Activated CD4-positive, alpha-beta T cell treated with anti-CD3 and anti-CD28 coated beads, Interleukin-2, amount 50 U/mL, for 48 hours (primary cell): Measurements from ENCODE around the gene RAC2.
"Not testable (repeated sequence)": the region's sequence is repeated elsewhere in the genome, so short reads cannot be mapped to it uniquely, and the experiment has no call there.

Experiments
- DNase-seq, 2 experiments: peaks; one replicate each; pipeline ENCODE4 v3.0.0-alpha.2; 2020

The RAC2 gene

DNA sequence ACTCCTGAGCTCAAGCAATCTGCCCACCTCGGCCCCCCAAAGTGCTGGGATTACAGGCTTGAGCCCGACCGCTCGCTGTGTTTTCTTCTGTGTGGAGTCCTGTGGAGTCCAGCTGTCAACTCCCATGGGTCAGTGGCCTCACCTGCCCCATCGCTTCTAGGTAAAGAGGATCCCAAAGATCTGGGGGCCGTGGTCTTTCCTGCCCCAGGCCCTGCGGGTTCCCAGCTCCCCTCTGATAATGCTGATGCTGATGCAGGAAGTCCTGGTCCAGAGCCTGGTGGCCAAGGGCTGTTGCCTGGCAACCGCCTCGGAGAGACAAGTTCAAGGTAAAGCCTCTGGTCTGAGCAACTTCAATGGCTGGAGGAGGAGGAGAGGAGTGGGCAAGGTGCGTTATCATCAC lies 41.4 kb downstream of the RAC2 start:
- no peak for DNase-seq

DNA sequence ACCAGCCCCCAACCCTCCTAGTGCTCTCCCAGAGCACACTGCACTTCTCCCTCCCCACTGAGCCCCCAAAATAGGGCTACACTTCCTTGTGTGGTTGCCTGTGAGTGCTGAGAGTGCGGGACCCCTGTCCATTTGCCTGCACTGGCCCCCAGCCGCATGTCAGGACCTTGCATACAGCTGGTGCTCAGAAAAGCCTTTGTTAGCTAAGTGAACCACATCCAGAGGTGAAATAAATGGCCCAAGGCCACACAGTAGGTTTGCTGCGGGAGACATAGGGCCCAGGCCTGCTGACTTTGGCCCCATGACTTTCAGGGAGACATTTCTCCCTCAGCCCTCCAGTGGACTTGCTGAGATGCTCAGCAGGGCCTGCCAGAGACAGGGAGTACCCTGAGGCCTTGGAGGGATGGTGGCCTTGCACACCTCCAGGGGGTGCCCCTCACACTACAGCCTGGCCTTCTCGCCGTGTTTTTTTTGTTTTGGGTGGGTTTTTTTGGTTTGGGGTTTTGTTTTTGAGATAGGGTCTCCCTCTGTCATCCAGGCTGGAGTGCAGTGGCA lies 42.0 kb downstream of the RAC2 start:
- no peak for DNase-seq

DNA sequence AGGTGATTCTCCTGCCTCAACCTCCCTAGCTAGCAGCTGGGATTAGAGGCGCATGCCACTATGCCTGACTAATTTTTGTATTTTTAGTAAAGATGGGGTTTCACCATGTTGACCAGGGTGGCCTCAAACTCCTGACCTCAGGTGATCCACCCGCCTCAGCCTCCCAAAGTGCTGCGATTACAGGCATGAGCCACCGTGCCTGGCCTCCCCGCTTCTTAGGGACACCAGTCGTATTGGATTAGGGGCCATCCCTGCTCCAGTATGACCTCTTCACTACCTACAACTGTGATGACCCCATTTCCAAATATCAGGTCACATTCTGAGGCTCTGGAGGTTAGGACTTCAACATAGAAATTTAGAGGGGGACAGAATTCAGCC lies 42.6 kb downstream of the RAC2 start:
- not testable (repeated sequence) for DNase-seq

DNA sequence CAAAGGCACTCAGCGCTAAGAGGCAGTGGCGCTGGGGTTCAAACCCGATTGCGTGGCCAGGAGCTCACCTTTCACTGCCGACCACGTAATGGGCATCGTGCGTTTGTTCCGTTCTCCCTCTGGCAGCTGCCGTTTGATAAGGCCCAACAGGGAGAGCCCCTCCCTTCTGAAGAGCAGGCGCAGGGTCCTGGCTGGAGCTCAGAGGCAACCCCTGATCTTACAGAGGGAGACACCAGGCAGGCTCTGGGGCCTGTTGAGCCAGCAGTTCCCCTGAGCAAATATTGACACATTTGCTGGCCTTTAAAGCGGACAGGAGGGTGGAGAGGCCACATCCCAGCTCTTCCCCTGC lies 44.3 kb downstream of the RAC2 start:
- DNase-seq, result no peak

DNA sequence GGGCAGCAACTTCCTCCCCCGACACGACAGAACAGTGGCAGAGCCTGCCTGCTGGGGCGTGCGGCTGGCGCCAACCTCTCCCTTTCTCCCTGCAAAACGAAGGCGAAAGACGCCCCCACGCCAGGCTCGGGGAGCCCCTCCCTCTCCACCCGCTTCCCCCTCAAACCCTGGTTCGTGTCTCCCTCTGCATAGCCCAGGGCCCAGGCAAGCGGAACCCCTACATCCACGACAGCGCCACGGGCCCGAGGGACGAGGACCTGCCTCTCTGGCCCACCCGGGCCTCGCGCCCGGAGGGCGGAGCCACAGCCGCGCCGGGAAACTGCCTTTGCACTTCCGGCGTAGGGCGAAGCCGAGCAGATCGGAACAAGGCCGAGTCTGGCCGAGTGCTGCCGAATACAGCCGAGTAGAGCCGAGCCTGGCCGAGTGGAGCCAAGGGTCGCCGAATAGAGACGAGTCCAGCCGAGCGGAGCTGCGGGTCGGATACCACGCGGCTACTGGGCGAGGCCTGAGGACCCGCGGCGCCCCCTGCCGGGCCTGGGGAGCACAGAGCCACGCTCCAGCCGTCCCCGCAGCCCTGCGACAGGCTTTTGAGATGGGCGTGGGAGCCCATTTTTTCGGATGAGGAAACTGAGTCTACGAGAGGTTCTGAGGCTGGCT lies 44.8 kb downstream of the RAC2 start:
- peak; percentile 100 for DNase-seq

DNA sequence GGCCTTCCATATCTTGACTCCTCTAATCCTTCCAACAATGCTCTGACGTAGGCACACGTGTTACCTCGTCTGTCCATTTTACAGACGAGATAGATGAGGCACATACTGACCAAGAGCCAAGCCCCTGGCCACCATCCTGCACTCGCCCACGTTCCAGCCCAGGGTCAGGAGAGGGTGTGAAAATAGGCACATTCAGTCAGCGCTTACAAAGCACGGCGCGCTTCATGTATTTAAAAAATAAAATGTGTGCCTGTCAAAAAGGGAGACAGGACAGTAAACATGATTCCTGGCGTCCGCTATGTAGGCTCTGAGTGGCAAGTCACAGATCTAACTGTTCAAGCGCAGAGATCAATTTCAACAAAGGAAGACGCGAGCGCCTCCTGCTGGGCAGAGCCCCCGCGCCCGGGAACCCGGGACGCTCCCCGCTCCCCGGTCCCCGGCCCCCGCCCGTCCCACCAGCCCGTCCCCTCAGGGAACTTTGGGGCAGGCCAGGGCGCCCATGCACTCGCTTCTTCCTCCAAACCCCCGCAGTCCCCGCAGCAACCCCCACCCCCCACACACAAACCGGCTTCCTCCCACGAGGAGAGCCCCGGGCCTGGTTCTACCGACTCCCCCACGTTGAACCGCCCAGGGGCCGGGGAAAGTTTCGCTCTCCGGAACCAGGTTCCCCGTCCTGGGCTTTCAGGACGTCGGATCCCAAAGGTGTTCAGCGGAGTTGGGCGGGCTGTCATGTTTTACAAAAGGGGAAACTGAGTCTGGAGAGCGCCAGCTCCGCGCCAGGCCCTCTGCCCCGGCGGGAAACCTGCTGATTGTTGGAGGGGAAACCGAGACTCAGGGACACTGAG lies 45.6 kb downstream of the RAC2 start:
- peak; percentile 97 for DNase-seq

DNA sequence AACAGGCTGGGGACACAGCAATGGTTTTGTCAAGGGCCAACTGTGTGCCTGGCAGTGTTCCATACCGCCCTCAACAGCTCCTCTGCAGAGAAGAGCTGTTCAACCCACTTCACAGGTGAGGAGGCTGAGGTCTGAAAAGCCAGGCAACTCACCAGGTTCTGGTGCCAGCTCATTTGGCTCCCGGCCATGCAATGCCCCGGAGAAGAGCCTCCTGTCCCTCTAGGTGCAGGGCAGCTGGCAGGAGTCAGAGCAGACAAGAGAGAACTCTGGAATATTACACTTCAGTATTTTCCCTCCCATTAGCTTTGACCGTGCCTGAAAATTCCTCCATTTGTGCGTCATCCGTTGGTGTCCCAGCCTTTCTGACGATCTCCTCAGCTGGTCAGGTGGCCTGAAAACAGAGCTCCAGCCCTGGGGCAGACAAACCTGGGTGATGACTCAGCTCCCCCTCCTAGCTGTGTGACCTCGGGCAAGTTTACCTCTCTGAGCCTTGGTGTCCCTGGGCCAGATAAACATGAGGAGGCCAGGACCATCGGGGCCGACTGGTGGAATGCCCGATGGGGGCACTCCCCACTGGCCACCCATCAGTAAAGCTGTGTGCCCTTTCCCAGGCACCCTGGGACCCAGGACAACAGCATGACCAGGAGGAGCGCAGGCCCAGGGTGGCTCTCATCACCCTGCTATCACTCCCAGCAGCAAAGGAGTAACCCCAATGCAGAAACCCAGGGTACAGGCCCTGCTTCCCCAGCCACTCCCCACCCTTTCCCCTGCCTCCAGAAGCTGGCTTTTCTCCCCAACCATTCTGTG lies 46.4 kb downstream of the RAC2 start:
- no peak for DNase-seq

DNA sequence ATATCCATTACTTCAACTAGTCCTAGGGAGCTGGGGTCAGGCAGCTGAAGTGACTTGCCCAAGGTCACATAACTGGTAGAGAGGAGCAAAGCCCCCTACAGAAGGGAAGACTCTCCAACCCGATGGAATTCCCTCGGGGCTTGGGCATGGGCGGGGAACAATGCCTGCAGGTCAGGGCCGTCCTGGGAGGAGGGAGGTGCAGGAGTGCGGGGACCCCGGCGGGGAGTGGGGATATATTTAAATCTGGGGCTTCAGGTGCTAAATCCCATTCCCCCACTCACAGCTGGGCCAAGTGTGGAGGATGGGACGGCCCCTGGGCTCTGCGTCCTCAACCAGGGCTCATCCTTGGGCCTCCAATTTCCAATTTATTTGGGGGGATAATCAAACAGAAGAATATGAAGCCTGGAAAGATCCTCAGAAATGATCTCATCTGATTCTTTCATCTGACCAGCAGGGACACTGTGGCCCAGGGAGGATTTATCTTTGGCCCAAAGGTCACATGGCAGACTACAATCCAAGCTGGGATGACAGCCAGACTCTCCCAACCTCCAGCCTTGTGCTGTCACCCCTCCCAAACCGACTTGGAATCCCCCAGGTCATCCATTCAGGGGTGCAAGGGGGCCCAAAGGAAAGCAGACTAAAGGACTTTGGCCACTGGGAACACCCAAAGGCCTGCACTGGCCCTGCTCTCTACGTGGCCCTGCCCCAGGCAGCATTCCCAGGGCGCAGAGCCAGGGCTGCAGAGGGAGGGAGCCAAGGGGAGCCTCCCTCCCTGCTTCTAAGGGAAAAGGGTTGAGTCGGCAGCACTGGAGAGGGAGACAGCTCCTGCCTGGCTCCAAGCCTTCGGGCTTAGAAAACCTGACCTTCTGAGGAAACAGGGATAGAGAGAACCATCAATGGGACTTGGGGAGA lies 47.3 kb downstream of the RAC2 start:
- no peak for DNase-seq

DNA sequence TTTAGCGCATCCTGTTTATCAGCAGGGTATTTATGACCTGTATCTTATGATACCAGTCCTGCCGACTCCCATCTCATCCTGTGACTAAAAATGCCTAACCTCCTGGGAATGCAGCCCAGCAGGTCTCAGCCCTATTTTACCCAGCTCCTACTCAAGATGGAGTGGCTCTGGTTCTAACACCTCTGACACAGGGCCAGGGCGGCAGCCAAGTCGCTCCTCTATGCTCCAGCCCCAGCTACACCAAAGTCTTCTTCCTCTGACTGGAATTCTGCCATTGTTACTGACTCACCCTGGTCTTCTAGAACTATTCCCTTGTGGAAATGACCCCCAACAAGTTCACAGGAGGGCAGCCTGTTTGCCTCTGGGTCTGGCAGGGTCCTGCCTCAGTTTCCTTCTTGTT lies 48.1 kb downstream of the RAC2 start:
- DNase-seq, result no peak

DNA sequence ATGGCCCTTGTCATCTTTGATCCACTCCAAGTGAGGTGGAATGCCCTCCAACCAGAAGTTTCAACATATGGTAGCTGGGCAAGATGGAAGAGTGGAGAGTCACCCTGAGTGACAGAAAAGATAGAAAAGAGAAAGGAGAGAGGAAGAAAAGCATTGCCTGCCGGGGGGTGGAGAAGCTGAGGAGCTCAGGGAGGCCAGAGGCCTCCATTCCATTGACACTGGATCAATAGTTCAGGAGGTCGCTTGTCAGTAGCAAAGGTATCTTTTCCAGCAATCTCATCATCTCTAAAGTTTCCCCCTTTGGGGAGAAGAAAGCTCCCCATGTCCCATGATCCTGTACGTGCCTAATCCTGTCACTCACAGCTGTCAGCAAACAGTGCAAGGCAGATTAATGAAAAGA lies 49.3 kb downstream of the RAC2 start:
- DNase-seq, result no peak

DNA sequence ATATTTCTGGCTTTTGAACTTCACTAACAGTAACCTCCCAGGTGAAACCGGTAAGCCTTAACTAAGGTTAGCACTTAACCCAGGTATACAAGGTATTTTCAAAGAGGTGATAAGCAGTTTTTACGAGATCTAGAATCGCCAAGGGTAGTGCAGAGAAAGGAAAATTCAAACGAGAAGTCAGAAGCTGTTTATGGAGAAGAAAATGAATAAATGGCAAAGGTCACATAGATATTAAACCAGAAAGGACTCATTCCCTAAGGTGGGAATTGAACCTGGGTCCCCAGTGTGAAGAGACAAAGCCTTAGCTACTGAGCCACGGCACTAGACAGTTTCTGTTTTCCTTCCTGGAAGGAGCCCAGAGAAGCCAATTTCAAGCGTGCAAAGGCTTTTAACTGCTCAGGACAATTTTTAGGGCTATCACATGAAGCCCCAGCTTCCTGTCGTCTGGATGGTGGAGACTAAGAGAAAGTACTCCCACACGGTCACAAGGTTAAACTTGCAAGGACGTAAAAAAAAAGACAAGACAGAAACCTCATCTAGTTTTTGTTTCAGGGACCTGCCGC lies 50.4 kb downstream of the RAC2 start:
- DNase-seq, result peak; percentile 58 to 64

DNA sequence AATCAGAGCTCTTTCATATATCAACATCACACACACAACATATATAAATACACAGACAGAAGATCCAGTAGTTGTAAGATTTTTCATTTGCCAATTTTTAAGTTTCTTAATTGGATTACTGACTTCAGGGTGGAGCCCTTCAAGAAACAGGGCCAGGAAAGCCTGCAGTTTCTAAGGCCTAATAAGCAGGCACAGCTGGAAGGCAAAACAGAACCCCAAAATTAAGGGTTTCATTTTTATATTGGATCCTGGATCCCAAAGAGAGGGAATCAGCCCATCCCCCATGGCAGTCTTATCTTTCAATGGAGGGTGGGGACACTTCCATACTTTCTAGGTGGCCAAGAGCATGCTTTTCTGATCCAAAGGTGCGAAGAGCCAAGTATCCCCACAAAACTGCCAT lies 51.3 kb downstream of the RAC2 start:
- DNase-seq, result no peak

DNA sequence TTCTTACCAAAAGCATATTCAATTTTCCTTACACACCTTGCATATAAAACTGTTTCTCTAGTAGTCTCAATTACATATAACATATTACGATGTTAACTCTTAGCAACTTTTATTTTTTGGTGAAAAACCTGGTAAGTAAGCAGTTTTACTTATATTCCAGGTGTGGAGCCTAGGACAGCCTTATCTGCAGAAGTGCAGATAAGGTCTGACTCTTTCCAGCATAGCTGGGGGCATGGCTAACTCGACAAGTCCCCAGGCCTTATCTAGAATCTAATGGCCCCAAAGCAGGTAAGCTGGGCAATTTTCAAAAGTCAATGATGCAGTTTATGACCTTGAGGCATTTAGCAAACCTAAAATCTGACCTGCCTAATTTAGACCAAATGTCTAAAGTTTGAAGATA lies 51.9 kb downstream of the RAC2 start:
- no peak for DNase-seq

DNA sequence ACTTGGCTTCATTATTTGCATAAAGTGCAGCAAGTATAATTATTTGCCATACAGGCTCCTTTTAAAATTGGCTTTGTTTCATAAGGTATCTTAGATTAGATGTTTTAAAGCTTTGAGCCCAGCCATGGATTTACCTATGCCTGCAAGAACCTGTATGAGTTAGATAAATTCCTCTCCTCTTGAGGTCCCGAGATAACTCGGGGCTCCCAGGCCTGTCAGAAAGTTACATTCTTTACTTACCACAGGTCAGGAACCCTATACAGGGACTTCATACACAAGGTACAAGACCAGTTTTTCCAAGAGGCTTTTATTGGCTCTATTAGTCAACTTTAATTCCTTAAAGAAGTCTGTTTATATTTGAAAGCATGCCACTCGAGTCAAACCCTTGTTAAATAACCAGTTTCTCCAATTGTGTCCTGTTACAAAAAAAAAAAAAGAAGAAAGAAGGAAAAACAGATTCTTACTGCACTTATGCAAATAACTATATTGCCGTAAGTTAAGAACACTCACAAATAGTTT lies 53.7 kb downstream of the RAC2 start:
- DNase-seq, result no peak

DNA sequence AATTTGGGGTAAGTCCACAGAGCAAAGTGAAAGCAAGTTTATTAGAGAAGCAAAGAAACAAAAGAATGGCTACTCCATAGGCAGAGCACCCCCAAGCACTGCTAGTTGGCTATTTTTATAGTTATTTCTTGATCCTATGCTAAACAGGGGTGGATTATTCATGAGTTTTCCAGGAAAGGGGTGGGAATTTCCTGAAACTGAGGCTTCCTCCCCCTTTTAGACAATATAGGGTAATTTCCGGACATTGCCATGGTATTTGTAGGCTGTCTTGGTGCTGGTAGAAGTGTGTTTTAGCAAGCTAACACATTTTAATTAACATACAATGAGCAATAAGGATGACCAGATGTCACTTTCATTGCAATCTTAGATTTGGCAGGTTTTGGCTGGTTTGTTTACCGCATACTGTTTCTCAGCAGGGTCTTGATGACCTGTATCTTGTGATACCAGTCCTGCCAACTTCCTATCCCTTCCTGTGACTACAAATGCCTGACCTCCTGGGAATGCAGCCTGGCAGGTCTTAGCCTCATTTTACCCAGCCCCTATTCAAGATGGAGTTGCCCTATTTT lies 55.1 kb downstream of the RAC2 start:
- DNase-seq, result no peak

DNA sequence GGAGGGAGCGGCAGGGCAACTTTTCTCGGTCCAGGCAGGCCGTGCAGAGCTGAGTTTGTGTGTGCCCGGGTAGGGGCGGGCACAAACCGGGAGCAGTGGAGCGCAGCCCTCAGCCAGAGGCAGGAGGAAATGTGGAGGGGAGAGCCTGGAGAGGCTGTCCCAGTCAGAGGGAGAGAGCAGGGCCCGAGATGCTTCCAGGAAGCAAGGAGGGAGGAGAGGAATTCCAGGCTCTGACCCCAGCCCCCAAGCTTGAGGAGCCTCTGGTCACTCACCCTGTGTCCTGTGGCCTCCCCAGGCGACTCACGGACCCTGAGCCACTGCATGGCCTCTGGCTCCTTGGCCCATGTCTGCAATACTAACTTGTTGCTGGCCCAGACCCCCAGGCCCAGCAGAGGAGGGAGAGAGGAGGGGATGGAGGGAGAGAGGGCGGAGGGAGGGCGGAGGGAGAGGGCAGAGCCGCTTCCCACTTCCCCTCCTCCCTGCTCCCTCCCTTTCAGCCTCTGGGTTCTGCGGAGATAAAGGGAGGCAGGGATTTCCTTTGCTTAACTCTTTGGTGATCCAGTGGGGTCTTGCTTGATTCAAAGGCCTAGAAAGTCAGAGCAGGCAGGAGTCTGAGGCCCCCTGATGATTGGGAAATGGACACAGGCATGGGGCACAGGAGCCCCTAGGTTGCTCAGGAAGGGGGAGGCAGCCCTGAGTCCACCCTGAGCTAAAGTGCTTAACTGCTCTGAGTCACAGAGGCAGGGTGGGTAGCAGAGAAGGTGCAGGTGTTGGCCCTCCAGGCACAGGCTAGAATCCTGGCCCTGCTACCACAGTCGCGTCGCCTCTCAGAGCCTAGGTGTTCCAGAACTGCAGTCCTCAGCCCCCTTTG lies 55.9 kb downstream of the RAC2 start, which contains the start of gene C1QTNF6:
Gene C1QTNF6 (minus strand): TSS at position 357 of the 871 bp plus-strand sequence. CDS start 34 bp downstream, at position 323.
- no peak for DNase-seq

DNA sequence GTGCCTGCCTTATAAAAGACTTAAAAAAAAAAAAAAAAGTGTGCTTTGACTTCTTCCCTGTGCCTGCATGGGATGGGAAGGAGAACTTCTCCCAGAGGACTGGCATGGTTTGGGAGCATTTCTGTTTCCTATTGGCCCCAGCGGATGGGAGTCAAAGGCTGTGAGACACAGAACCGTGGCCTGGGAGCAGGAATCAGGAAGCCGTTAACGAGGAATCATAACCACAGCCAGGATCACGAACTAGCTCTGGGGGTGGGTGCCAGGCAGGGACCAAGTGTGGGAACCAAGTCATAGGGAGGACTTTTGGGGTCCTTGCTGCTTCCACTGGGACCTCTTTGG lies 56.5 kb downstream of the RAC2 start:
- no peak for DNase-seq

DNA sequence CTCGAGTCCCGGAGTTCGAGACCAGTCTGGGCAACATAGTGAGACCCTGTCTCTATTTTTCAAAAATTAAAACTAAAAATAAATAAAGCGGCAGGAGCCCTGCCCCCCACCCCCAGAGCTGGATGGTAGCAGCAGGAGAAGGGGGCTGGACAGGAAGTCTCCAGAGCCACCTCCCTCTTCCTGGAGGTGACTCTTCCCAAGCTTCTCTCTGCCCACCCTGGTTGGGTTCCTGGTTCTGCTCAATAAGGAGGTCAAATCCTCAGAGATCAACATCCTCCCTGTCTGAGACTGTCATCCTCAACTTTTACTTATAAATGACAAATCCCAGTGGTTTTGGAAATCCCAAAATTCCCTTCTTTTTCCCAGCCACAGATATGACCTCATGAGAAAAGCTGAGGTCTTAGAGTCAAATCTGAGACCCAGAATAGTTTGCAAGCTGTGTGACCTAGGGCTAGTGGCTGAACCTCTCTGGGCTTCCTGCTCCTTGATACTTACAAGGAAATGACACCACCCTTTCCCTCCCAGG lies 57.0 kb downstream of the RAC2 start:
- DNase-seq, result no peak

DNA sequence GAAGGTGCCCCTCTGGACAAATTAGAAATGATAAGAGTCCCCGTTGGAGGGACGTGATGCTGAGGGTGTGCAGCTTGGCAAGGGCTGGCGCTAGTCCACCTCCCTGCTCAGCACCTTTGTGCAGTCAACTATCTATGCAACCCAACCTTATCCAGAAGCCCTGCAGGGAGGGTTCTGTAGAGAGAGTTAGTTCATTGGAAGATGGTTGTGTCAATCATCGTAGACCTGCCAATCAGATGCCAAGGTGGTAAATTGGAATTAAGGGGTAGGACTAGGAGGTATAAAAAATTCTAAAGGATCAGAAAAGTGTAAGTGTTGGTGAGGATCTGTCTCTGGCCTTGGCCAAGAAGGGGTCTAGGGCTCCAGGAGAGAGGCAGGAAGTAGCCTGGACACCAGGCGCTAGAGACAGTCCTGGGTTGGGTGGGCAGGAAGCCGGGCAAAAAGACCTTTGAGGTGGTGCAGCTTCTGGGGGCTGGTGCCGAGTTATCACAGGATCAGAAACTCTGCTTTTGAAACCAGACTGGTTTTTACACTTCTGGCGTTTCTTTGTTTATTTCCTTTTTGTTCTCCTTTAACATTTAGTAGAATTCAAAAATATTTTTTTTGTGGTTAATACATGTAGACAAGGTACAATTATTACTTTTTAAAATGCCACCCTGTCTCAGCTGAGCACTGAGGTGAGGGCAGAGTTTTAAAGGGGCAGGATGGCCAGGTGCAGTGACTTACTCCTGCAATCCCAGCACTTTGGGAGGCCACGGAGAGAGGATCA lies 57.7 kb downstream of the RAC2 start:
- no peak for DNase-seq
